GM23248 (cell line): Measurements from ENCODE around the gene DCANP1.

Experiments used
- EZH2 ChIP-seq: fragments of 200-600 bp; sonication (generic); IDR thresholded peaks from 2 replicates; pipeline ENCODE4 v1.6.1; 2018; ENCODE audit warnings: antibody characterized with exemption, mild to moderate bottlenecking; ENCODE audit not compliant: insufficient read depth, poor library complexity, severe bottlenecking
- EZH2phosphoT487 ChIP-seq: fragments of 200-600 bp; sonication (generic); IDR thresholded peaks from 2 replicates; pipeline ENCODE4 v1.6.1; 2018; ENCODE audit warnings: antibody characterized with exemption, moderate library complexity, mild to moderate bottlenecking, low read depth; ENCODE audit not compliant: insufficient read depth

DNA sequence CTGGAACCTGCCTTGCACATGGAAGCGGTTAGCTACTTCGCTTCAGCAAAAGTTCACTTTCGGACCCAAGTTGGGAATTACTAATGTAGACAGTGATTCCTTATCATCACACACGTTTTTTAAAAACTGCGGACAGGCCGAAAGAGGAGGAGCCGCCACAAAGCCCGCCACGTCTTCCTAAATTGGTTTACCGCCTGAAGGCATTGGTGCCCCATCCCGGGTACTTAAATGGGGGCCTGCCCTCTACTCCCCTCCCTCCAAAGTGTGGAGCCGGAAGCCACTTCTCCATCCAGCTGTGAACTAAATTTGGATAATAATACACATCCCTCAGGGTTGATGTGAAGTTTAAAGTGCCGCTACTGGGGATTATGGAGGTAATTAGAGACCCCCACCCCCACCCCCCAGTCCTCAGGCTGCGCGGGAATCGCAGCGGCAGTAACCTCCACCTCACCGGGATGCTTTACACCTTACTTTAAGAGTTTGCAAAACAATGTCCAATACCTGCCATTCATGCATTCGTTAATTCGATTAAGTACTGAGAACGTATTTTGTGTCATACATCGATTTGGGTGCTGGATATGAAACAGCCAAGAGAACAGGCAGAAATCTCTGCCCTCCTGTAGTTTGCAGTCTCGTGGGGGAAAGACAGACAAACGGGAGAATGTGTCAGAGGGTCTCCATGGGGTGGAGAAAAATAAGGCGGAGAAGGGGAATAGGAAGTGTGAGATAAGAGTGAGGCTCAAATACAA, 47.2 kb downstream of the DCANP1 start:
- TF ChIP-seq EZH2 (no peak), EZH2phosphoT487 (no peak)
